ENCODE results near the gene SLC9A2.

SLC9A2 gene

DNA sequence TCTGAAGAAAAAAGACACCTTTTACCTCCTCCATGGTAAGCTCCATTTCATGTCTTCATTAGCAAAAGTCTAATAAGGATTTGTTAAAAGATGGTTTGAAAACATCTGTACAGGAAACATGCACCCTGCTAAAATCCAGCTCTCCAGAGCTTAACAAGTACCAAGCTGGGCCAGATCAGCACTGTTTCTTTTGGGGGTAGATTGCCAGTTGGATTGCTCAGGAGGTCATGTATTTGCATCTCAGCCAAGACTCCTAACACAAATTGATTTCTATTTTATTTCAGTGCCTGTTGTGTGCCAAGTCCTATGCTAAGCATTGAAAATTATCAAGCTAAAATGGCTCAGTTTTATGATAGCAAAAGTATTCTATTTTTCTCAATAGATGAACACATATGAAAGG, 139.1 kb downstream of the SLC9A2 start:
- no peak overlapping the region for H2BK15ac ChIP-seq (replicated peaks; ENCODE audit: low read depth)
- H3K4ac ChIP-seq (ENCODE audit: low read depth, low read length) = no peak overlapping the region
- no peak for DNase-seq
- no peaks in the 10 kb centered on the region for H3K79me1 ChIP-seq (ENCODE audit: low read length)
- no peak overlapping the region for H3K9ac ChIP-seq (ENCODE audit: low read length)
- H3K4me1 ChIP-seq (ENCODE audit: control insufficient read depth, low read depth, low read length) = no peaks in the 10 kb centered on the region
- H2BK120ac ChIP-seq (ENCODE audit: low read depth, low read length) = no peak overlapping the region
- no peak overlapping the region for H4K5ac ChIP-seq (ENCODE audit: low read length)
- no peak overlapping the region for H4K8ac ChIP-seq (ENCODE audit: low read depth, low read length)
- no peaks in the 10 kb centered on the region for H3K79me2 ChIP-seq (ENCODE audit: control insufficient read depth, insufficient read depth, low read length)
- no peaks in the 10 kb centered on the region for H3K36me3 ChIP-seq (ENCODE audit: control insufficient read depth, insufficient read depth, low read length)
- no peak overlapping the region for H2AK5ac ChIP-seq (ENCODE audit: low read length)
- no peak overlapping the region for H3K27ac ChIP-seq (ENCODE audit: low read depth, low read length)
- no peak overlapping the region for H3K4me3 ChIP-seq (ENCODE audit: low read length)
- H3K27me3 ChIP-seq (ENCODE audit: insufficient read depth, low read length, poor library complexity) = no peaks in the 10 kb centered on the region
- H3K56ac ChIP-seq (ENCODE audit: low read length) = no peak overlapping the region
- H3K18ac ChIP-seq (ENCODE audit: low read length) = no peak overlapping the region
- H3K23ac ChIP-seq (ENCODE audit: low read length) = no peak overlapping the region
- no peak overlapping the region for H2BK5ac ChIP-seq (ENCODE audit: low read length)
- H3K4me2 ChIP-seq (ENCODE audit: low read length) = no peak overlapping the region

Data from mesendoderm (in vitro differentiated cells).